GM18858 (cell line): Measurements from ENCODE around the gene COX4I2.
"Not testable (repeated sequence)": the region's sequence is repeated elsewhere in the genome, so short reads cannot be mapped to it uniquely, and the experiment has no call there.

ENCODE experiments used
- ATAC-seq: cut with Tn5 transposase; IDR thresholded peaks from one replicate; pipeline ENCODE4 v1.9.1; 2021; ENCODE audit not compliant: unreplicated experiment

The COX4I2 gene

DNA sequence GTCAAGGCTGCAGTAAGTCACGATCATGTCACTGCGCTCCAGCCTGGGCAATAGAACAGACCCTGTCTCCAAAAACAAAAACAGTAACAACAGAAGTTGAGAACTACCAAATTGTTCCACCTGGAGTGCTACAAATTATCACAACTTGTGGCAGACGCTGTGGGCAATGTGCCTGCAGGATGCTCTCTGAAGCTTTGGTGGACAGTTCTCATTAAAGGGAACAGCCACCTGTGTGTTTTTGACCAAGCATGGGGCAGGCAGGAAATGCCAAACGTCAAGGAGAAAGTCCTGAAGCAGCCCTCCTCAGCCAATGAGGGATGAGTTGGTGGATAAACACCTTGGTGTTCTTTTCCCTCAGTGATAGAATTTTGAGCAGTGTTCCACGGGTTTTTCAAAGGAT lies 15.8 kb downstream of the COX4I2 start:
- ATAC-seq, result no peak

DNA sequence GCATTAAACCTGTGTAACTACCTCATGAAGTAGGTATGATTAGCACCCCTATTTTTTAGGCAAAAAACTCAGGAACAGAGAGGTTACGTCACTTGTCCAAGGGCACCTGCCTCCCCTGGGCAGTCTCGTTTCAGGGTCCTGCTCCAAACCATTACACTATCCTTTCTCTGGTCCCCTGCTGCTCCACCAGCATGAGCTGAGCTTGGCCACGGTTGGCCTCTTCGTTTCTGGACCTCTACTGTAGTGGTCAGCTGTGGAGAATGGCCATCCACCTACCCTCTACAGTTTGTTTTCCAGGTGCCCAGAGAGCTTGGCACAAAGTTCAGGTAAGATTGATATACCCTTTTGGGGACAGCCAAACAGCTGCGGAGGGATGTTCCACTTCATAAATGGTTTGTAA lies 16.8 kb downstream of the COX4I2 start:
- no peak for ATAC-seq

DNA sequence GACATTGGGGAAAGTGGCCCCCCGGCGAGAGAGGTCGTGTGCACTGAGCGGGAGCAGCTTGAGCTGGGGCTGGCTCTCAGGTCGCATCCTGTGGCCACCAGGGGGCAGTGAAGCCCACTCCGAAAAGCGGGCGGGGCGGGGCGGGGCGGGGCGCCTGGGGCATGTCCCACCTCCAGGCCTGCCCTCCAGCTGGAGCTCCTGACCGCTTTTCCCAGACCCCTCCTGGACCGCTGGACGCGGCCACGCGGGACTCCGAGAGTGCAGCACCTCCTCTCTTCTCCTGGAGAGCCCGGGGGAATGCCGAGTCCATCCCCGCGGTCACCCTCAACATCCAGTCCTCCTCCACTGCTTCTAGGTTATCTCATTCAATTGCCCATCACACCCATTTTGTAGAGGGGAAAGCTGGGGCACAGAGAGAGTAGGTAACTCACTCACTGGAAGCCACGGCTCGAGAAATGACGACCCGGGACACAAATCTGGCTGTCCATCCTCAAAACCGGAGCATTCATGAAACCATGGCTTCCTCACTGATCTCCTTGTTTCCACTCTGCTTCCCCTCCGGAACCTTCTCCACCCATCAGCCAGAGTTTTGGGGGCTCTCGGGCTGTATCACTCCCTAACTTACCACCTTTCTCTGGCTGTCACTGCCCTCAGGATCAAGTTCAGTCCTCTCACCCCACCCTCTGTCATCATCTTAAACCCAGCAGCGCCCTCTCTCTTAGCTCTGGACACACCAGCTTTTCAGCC lies 24.1 kb downstream of the COX4I2 start:
- ATAC-seq, result peak; percentile 61

DNA sequence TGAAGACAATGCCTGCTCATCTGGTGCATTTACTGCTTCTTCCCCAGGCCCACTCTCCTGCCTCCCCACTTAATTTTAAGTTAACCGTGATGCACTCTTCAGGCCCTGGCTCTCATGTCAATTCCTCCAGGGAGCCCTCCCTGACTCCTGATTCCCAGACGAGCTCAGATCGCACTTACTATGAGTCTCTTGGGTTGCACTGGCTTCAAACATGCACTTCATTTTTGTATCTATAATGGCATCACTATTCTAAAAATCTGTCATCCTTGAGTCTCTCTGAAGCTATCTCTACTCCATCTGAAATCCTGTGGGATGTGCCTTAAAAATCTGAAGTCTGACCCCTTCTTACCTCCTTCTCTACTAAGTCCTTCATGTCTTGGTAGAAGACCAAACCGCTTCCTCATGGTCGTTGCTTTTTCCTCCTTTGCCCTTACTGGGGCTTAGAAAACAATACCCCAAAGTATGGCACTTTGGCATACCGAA lies 24.7 kb downstream of the COX4I2 start:
- ATAC-seq, result no peak

DNA sequence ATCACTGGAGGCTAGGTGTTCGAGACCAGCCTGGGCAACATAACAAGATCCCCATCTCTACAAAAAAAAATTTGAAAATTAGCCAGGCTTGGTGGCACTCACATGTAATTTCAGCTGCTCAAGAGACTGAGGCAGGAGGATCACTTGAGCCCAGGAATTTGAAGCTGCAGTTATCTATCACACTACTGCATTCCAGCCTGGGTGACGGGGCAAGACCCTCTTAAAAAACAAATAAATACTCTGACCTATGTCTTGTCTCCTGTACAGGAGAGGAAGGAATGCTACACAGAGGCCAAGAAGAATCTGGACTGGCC lies 25.8 kb downstream of the COX4I2 start:
- no peak for ATAC-seq

DNA sequence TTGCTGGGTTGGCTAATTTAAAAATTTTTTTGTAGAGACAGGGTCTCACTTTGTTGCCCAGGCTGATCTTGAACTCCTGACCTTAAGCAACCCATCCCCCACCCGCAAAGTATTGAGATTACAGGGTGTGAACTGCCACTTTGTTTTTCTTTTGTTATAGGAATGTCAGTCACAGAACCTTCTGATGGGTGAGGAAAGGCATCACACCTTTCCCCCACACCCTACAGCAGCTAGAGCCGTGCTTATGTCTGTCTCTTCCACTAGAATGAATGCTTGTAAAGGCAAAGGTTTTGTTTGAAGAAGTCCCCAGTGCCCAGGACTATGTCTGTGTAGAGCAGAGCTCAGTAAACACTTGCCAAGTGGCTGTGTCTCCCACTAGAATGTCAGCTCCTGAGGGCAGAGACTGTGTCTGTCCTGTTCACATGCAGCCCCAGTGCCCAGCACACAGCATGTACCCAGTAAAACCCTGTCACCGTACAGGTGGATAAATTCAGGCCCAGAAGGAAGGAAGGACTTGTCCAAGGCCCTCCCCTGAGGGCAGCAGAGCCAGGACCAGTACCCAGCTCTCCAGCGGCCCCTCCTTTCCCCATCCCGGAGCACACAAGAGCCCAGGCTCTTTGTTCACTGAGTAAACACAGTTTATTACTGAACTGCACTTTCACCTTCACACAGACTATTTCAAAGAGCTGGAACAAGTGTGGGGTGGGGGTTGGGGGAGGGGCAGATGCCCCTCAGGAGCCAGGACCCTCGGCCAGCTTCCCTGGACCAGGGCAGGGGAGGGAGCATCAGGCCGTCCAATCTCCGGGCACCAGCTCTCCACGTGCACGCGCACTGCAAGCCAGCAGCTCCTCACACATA lies 26.4 kb downstream of the COX4I2 start:
- no peak for ATAC-seq

DNA sequence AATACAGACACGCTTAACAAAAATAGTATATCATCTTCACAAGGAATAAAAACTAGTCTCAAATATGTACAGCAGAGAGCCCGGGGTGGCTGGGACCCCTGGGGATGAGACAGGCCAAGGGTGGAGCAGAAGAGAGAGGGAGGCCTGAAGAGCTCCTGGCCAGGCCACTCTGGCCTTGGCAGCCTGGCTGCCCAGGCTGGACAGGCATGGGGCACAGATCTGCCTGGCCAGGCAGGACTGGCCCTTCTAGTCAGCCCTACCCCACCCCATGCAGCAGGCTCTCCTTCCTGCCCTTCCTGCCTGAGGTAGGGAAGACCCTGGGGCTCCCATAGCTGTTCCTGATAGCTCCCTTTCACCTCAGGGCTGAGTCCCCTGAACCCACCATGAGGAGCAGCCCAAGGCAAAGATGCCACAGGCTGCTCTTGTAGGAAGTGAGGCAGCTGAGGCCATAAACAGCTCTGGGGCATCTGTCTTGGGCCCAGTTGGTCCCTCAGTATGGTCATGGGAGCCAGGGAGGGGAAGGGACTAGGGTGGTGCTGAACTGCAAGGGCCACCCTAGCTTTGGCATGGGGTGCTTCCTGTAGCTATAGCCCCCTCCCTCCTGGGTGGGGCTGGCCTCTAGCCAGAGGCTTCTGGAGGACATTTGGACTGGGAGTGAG lies 27.1 kb downstream of the COX4I2 start:
- no peak for ATAC-seq

DNA sequence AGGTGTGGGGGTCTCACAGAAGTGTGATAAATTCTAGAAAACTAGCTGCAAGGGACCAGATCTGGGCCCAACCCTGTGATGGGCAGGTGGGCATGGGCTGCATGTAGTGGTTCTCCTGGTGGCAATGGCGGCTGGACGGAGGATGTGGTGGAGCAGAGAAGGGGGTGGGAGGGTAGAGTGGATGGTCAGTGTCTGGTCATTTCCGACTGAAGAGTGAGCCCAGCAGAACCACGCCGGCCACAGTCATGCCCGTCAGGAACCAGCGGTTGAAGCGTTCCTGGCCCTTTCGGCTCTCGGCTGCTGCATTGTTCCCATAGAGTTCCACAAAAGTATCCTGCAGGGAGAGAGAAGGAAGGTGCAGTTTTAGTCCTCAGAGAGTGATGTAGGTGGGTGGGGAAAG lies 28.0 kb downstream of the COX4I2 start:
- no peak for ATAC-seq

DNA sequence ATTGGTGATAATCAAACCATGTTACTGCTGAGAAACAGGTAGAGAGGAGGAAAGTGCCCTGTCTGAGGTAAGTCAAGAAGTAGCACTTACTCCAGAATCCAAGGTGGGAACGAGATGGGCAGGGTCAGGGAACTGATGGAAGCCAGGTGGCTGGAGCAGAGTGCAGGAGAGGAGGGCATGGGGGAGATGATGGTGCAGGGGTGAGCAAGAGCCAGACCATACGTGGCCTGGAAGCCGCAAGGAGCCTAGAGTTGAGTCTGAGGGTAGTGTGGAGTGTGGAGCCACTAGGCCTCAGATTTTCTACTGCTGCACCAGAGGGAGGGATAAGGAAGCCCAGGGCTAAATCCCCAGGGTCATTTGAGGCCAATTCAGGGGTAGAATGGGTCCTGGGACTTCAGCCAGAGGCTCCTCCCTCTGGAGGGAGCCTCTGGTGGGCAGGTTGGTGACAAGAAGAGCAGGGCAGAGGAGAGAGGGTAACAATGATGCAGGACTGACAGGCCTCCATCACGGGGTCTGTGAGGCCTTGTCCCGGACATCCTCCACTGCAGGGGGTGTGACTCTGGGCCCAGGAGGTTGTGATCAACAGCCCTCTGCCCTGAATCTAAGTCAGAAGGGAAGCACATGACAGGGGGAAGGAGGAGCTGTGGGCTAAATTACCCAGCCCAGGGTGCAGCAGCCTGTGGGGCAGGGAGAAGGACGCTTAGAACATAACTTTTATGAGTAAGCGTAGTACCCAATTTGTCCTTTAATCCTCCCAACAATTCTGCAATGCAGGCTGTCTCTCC lies 28.7 kb downstream of the COX4I2 start:
- no peak for ATAC-seq

DNA sequence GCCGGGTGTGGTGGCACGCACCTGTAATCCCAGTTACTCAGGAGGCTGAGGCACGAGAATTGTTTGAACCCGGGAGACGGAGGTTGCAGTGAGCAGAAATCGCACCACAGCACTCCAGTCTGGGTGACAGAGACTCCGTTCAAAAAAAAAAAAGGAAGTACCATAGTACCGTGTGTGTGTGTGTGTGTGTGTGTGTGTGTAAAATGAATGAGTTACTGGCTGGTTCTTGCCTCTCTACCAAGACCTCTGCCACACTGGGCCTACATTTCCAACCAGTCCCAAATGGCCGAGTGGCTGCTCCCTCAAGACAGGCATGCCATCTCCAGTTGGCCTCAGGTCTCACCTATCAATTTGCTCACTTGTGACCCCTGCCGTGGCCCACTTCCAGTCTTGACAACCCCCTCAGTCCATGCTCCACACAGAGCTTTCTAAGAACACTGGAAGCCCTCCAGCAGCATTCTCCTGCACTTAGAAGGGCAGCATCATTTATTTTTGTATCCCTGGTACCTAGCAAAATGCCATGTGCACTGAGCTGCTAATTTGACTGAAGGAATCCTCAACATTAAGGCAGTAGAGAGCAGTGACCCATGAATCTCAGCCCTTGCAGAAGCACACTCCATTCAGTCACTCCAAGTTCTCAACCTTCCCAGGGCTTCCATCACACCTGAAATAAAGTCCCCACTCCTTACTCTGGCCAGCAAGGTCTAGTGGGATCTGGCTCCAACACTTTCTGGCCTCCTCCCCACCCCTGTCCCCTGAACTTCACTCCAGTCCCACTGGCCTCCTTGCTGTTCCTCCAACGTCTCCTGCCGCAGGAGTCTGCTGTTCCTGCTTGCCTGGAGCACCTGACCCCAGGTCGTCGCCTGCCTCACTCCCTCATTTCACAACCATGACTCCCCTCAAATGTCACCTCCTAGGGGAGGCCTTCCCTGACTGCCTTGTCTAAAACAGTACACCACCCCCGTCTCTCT lies 29.9 kb downstream of the COX4I2 start:
- no peak for ATAC-seq

DNA sequence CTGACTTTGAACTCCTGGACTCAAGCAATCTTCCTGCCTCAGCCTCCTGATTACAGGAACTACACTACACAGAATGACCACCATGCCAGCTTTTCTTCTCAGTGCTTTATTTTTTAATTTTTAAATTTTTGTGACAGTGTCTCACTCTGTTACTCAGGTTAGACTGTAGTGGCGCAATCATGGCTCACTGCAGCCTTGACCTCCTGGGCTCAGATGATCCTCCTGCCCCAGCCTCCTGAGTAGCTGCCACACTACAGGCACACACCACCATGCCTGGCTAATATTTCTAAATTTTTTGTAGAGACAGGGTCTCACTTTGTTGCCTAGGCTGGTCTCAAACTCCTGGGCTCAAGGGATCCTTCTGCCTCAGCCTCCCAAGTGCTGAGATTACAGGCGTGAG lies 31.2 kb downstream of the COX4I2 start:
- ATAC-seq, result not testable (repeated sequence)

DNA sequence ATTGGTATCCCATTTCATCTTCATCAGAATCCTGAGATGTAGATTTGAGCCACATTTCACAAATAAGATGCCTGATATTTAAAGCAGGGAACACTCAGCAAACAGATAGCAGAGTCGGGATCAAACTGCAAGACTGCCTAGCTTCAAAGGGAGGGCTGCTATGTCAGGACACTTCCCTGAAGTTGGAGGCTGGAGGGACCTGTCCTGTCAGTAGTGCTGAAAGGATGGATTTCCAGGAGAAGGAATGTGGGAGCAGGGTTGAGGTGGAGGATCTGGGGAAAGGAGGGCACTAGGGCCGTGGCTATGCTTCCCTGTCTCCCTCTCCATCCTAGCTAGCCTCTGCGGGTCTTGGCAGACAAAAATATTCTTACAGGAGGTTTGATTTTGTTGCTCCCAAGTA lies 32.2 kb downstream of the COX4I2 start:
- no peak for ATAC-seq

DNA sequence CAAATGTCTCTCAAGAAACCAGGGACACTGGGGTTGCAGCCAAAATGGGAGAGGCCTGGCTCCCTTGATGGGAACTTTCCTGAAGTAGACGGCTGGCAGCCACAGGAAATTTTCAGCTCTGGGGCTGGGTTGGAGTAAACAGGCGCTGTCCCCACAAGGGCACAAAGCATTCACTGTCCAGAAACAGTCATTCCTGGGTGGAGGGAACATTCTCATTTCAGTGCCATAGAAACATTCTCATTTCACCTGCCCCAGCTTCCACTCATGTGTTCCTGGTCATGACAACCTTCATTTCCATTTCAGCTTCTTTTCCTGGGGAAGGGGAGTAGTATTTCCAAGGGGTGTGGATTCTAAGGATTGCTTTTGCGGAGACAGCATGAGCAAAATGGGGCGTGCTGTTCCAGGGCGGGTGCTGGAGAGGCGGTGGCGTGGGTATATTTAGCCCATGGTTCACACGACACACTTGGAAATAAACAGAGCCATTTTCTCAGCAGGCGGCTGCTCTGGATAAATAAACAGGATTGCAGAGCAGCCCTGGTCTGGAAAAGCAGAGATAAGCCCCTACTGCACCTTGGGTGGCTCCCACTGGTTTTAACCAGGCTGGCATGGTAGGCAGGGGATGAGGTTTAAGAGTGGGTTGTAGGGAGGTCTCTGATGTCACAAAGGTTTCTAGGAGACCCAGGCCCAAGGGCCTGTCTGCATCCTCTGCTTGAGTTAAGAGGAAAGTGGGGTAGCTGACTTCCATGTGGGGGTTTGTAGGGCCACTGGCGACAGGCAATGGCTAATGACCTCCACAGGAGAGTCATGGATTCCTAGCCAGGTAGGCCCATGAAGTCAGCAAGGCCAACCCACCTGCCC lies 32.9 kb downstream of the COX4I2 start:
- no peak for ATAC-seq

DNA sequence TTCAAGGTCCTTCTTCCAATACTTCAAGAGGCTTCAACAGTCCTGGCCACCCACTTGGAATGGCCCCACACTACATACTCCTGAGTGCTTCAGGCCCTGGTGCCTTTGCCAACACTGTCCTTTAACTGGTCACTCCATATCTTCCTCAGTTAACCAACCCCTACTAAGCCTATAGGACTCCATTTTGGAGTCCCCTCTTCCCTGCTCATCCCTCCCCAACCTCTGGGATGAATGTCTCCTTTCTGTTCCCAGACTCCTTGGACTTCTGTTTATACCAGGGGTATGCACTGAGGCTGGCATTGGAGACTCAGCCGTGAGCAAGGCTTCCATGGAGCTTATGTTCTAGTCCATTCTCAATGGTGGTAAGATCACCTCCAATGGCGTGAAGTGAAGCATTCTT lies 33.6 kb downstream of the COX4I2 start:
- no peak for ATAC-seq

DNA sequence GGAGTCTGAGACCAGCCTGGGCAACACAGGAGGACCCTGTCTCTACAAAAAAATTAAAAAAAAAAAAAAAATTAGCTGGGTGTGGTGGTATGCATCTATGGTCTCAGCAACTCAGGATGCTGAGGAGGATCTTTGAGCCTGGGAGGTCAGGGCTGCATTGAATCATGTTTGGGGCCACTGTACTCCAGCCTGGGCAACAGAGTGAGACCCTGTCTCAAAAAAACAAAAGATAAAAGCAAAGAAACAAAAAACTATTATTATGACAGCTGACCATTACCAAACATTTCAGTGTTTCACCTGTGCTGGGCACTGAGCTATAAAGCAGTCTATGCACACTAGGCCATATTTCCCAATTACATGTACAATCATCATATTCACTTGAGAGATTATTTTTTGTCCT lies 35.7 kb downstream of the COX4I2 start:
- ATAC-seq, result no peak

DNA sequence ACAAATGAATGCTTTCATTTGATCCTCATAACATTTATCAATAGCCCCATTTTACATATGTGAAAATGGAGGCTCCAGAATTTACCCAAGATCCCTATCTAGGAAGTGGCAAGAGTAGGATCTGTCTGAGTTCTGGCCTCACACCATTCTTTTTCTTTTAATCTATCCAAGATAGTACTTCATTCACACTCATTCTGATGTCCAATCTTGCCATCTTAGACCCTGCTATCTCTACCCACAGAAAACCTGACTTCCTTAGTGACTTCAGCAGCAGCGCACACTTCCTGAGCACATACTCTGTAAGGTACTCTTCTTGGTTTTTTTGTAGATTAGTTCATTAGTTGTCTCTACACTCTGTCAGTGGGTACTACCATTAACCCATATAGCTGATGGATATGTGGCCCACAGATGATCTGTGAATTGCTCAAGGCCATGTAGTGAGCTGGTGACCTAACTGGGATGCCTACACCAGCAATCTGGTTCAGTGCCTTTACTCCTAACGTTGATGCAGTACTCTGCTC lies 36.3 kb downstream of the COX4I2 start:
- no peak for ATAC-seq

DNA sequence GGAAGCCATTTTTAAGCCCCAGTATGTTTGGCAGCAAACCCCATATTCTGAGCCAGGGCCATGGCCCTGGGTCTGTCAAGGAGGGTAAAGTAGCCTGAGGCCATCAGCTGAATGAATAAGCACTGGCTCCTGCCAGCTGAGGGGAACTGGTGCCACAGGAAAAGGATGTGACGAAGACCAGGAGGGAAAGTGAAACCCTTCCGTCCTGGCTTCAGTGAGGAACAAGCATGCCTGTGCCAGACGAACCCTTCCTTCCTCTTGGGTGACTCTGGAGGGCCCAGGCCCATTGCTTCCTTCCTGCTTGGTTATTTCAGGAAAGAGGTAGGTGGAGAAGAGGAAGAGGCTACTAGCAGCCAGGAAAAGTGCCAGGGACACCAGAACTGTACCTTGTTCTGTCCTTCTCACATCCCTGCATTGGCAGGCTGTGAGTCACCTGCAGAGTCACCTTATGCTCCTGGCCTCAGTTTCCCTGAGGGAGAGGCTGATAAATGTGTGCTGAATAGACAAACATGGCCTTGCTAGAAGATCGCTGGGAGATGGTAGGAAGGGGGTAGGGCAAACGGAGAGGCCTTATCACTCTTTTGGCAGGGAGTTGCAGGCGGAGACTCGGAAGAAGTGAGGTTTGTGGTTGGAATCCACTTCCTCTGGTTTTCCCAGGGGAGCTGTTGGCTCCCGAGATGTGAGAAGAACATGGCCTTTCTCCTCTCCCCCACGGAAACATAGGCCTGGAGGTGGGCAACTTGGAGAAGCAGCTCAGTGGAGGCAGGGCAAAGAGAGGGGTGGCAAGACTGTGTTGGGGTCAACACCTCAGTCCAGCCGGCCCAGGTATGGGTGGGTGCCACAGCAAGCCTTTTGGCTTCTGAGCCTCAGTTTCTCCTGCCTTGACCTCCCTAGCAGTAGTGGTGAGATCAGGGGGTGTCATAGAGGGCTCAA lies 37.4 kb downstream of the COX4I2 start:
- ATAC-seq, result peak; percentile 73
